ENCODE results near the gene FGD4. TPM values are rescaled to one million over a fixed set of nuclear protein-coding genes. Genes with fewer than 3 reads are reported as not detected.

Gene FGD4
- total RNA-seq, 1 experiment from 2014 or later = 54.3 TPM

- H3K56ac ChIP-seq (ENCODE audit: insufficient read length, low read depth, low read length) = no peak overlapping the region
- Mint-ChIP-seq H3K4me1 (peaks cover 16 to 19% of the 10 kb centered on the region in 2 experiments), H3K36me3 (ENCODE audit: insufficient read depth in 1 of 3, low read depth in 3 of 3) (no peaks in the 10 kb centered on the region), H3K27ac (peak overlapping the region in 2 of 3 experiments; percentile 0 to 46; a peak in 3 of 7 replicates), H3K4me3 (no peak overlapping the region), H3K27me3 (ENCODE audit: low read depth) (no peaks in the 10 kb centered on the region), H3K9me3 (no peaks in the 10 kb centered on the region)
- no peak overlapping the region for H3K14ac ChIP-seq (ENCODE audit: insufficient read depth, low read length)
- no peak overlapping the region for H3K23ac ChIP-seq (ENCODE audit: insufficient read length, low read depth, low read length)
- no peaks in the 10 kb centered on the region for H3K27me3 ChIP-seq (ENCODE audit: insufficient read depth, low read length)
- H2AFZ ChIP-seq (ENCODE audit: low read length) = no peak overlapping the region
- no peaks in the 10 kb centered on the region for H4K20me1 ChIP-seq (ENCODE audit: control insufficient read depth, insufficient read depth, insufficient read length)
- no peak overlapping the region for H2AK5ac ChIP-seq (ENCODE audit: insufficient read length, low read length)
- no peak overlapping the region for H2BK15ac ChIP-seq (ENCODE audit: low read depth, low read length)
- H3K18ac ChIP-seq (ENCODE audit: insufficient read length, low read depth, low read length) = no peak overlapping the region
- H3T11ph ChIP-seq (ENCODE audit: low read length) = no peak overlapping the region
- H3K4me2 ChIP-seq (ENCODE audit: insufficient read depth, insufficient read length, low read length) = no peak overlapping the region
- no peak overlapping the region for H2BK20ac ChIP-seq (ENCODE audit: low read depth, low read length, poor library complexity, severe bottlenecking)
- no peaks in the 10 kb centered on the region for H3K9me3 ChIP-seq (ENCODE audit: control insufficient read depth, low read depth, low read length)
- no peak overlapping the region for H4K91ac ChIP-seq (ENCODE audit: insufficient read length, low read depth, low read length)
- H3K27ac ChIP-seq (ENCODE audit: insufficient read length, low read depth, low read length) = no peak overlapping the region
- H3K4me1 ChIP-seq (ENCODE audit: insufficient read depth, low read length) = peaks cover 3% of the 10 kb centered on the region; the same call in 1 of the 2 replicates
- WGBS (ENCODE audit: extremely low coverage, insufficient read length, low lambda C conversion rate) = no CpG with 5 or more reads among the region's 8 CpGs
- no peak overlapping the region for H3K9ac ChIP-seq (ENCODE audit: extremely low read depth, insufficient read length, low read length)
- H3K79me2 ChIP-seq (ENCODE audit: insufficient read depth, low read length) = no peaks in the 10 kb centered on the region
- H2BK12ac ChIP-seq (ENCODE audit: insufficient read length, low read depth, low read length) = no peak overlapping the region
- no peaks in the 10 kb centered on the region for H3K23me2 ChIP-seq (ENCODE audit: insufficient read length, low read depth, low read length, poor library complexity, severe bottlenecking)
- H4K8ac ChIP-seq (replicated peaks; ENCODE audit: insufficient read length, low read depth, low read length) = no peak overlapping the region
- no peaks in the 10 kb centered on the region for H3K79me1 ChIP-seq (ENCODE audit: insufficient read depth, low read depth, low read length, poor library complexity, severe bottlenecking)
- TF ChIP-seq CTCF (conservative IDR thresholded peaks at IDR 0.05) = no peak
- no peak overlapping the region for H2BK120ac ChIP-seq (ENCODE audit: low read depth, low read length, poor library complexity, severe bottlenecking)
- H3K4ac ChIP-seq (ENCODE audit: low read depth, low read length) = no peak overlapping the region
- H2BK5ac ChIP-seq (ENCODE audit: insufficient read length, low read length) = no peak overlapping the region
- no peak for DNase-seq
- no peak overlapping the region for H4K5ac ChIP-seq (ENCODE audit: insufficient read length, low read depth, low read length)
Measured at GRCh38 chr12:32379667-32380066, 19.7 kb upstream of the FGD4 start.
